Measurements from ENCODE around the gene PPARG.

DNA sequence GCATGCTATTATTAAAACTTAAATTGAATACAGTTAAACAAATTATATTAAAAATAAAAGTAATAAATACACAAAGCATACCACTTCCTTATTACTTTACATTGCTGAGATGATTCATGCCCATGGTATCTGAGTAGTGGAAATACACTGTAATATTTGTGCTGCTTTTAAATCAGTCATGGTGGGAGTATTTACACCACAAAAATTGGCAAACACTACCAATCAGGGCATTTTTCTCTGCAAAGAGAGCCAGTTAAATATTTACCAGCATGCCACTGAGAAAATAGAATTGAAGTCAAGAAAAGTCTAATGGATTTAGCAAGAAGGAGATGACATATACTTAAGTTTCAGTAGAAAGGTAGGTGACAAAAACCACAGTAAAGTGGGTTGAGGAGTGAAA, 19.6 kb downstream of the PPARG start:
- TF ChIP-seq BHLHE40 (IDR thresholded peaks at IDR 0.05; ENCODE audit: borderline replicate concordance) = no peak
- no peak for TF ChIP-seq FOXK2 (IDR thresholded peaks at IDR 0.05)
- TF ChIP-seq FOXM1 (IDR thresholded peaks at IDR 0.05; ENCODE audit: borderline replicate concordance) = no peak
- TF ChIP-seq NFRKB (IDR thresholded peaks at IDR 0.05) = no peak
- TF ChIP-seq SUZ12 (IDR thresholded peaks at IDR 0.05) = no peak
- TF ChIP-seq FOXA1 (IDR thresholded peaks at IDR 0.05) = no peak
- TF ChIP-seq SP1 (IDR thresholded peaks at IDR 0.05) = no peak
- TF ChIP-seq L3MBTL2 (conservative IDR thresholded peaks at IDR 0.05) = no peak
- no peak for TF ChIP-seq LEF1 (IDR thresholded peaks at IDR 0.05; ENCODE audit: borderline replicate concordance)
- TF ChIP-seq, protein P1, sequence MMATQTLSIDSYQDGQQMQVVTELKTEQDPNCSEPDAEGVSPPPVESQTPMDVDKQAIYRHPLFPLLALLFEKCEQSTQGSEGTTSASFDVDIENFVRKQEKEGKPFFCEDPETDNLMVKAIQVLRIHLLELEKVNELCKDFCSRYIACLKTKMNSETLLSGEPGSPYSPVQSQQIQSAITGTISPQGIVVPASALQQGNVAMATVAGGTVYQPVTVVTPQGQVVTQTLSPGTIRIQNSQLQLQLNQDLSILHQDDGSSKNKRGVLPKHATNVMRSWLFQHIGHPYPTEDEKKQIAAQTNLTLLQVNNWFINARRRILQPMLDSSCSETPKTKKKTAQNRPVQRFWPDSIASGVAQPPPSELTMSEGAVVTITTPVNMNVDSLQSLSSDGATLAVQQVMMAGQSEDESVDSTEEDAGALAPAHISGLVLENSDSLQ (IDR thresholded peaks at IDR 0.05) = no peak

Measured in HEK293T (cell line).